GM18526 (cell line): ENCODE results near the gene SLC4A11.

ENCODE experiments used
- POLR2A ChIP-seq: IDR thresholded peaks from 3 replicates; pipeline ENCODE4 v1.6.1; 2011; ENCODE audit not compliant: insufficient read length; ENCODE audit errors: extremely low read depth

Gene SLC4A11

GRCh38 chr20:3250091-3250504 is 11.1 kb upstream of the SLC4A11 start:
- no peak for TF ChIP-seq POLR2A

GRCh38 chr20:3248993-3249347 is 10.0 kb upstream of the SLC4A11 start:
- TF ChIP-seq POLR2A: no peak

- TF ChIP-seq POLR2A: no peak
These were observed 9.4 kb upstream of the SLC4A11 start for GRCh38 chr20:3248167-3248992.

- TF ChIP-seq POLR2A: no peak
These were observed 8.6 kb upstream of the SLC4A11 start for GRCh38 chr20:3247638-3248037.

- no peak for TF ChIP-seq POLR2A
These were observed 7.7 kb upstream of the SLC4A11 start for GRCh38 chr20:3246682-3247081.

GRCh38 chr20:3245711-3246110 is 6.7 kb upstream of the SLC4A11 start:
- no peak for TF ChIP-seq POLR2A

GRCh38 chr20:3245156-3245555 is 6.2 kb upstream of the SLC4A11 start:
- TF ChIP-seq POLR2A: no peak

GRCh38 chr20:3244613-3245012 is 5.6 kb upstream of the SLC4A11 start:
- TF ChIP-seq POLR2A: no peak

- no peak for TF ChIP-seq POLR2A
These were observed 4.8 kb upstream of the SLC4A11 start for GRCh38 chr20:3243718-3244358.

GRCh38 chr20:3242172-3242692 is 3.2 kb upstream of the SLC4A11 start:
- no peak for TF ChIP-seq POLR2A

- TF ChIP-seq POLR2A: no peak
These were observed 1.9 kb upstream of the SLC4A11 start for GRCh38 chr20:3240776-3241363.

GRCh38 chr20:3239867-3240775 is 1.1 kb upstream of the SLC4A11 start:
- no peak for TF ChIP-seq POLR2A

- no peak for TF ChIP-seq POLR2A
These were observed 369 bp downstream of the SLC4A11 start for GRCh38 chr20:3238616-3239025.

GRCh38 chr20:3237958-3238615 is 903 bp downstream of the SLC4A11 start:
- no peak for TF ChIP-seq POLR2A
